ENCODE data around the gene ADGRE1. TPM values are rescaled to one million over a fixed set of nuclear protein-coding genes. Genes with fewer than 3 reads are reported as not detected.

ADGRE1 gene
- polyA plus RNA-seq, 1 donor from 2014 or later: not detected

DNA sequence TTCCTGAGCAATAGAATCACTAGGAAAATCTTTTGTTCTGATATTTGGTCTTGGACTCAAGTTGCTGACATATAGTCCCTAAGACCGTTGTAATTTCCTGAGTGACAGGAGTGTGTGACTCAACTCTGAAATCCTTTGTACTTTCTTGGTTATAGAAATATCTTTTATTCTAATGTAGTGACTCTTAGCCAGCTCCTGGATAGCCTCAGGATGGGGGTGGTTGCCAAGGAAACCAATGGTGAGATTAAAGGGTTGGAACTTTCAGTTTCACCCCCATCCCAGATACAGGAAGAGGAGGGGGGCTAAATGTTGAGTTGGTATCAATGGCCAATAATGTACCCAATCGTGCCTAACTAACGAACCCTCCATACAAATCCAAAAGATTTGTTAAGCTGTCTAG, 92.0 kb downstream of the ADGRE1 start:
- H2AFZ ChIP-seq (ENCODE audit: low read depth, low read length): no peak overlapping the region
- no peaks in the 10 kb centered on the region for H3K79me2 ChIP-seq (replicated peaks; ENCODE audit: insufficient read depth, low read length)
- no peak overlapping the region for H3K4me3 ChIP-seq (ENCODE audit: low read length)
- H3K4me2 ChIP-seq (ENCODE audit: low read length): no peak overlapping the region
- H3F3A ChIP-seq (ENCODE audit: insufficient read depth, low read length, poor library complexity, severe bottlenecking): no peaks in the 10 kb centered on the region
- H3K9me3 ChIP-seq (ENCODE audit: low read length): no peaks in the 10 kb centered on the region
- no peaks in the 10 kb centered on the region for H3K9me2 ChIP-seq (ENCODE audit: insufficient read depth, low read length)
- no peak overlapping the region for H3K27ac ChIP-seq (ENCODE audit: low read length)
- H4K20me1 ChIP-seq (ENCODE audit: insufficient read depth): no peaks in the 10 kb centered on the region
- H3K9ac ChIP-seq (ENCODE audit: low read length): no peak overlapping the region
- no peaks in the 10 kb centered on the region for H3K36me3 ChIP-seq (ENCODE audit: insufficient read depth, low read length)
- TF ChIP-seq RAD21 (conservative IDR thresholded peaks at IDR 0.05) (no peak), SMC3 (conservative IDR thresholded peaks at IDR 0.05; ENCODE audit: poor library complexity) (no peak), EZH2 (IDR thresholded peaks at IDR 0.05; ENCODE audit: borderline replicate concordance, insufficient read depth, low read length, poor library complexity, severe bottlenecking) (no peak), POLR2AphosphoS5 (IDR thresholded peaks at IDR 0.05) (no peak), EP300 (conservative IDR thresholded peaks at IDR 0.05; ENCODE audit: poor library complexity, severe bottlenecking) (no peak), MXI1 (conservative IDR thresholded peaks at IDR 0.05; ENCODE audit: poor library complexity, severe bottlenecking) (no peak), TAF1 (IDR thresholded peaks at IDR 0.05; ENCODE audit: low read depth) (no peak)
- TF ChIP-seq, protein P1, sequence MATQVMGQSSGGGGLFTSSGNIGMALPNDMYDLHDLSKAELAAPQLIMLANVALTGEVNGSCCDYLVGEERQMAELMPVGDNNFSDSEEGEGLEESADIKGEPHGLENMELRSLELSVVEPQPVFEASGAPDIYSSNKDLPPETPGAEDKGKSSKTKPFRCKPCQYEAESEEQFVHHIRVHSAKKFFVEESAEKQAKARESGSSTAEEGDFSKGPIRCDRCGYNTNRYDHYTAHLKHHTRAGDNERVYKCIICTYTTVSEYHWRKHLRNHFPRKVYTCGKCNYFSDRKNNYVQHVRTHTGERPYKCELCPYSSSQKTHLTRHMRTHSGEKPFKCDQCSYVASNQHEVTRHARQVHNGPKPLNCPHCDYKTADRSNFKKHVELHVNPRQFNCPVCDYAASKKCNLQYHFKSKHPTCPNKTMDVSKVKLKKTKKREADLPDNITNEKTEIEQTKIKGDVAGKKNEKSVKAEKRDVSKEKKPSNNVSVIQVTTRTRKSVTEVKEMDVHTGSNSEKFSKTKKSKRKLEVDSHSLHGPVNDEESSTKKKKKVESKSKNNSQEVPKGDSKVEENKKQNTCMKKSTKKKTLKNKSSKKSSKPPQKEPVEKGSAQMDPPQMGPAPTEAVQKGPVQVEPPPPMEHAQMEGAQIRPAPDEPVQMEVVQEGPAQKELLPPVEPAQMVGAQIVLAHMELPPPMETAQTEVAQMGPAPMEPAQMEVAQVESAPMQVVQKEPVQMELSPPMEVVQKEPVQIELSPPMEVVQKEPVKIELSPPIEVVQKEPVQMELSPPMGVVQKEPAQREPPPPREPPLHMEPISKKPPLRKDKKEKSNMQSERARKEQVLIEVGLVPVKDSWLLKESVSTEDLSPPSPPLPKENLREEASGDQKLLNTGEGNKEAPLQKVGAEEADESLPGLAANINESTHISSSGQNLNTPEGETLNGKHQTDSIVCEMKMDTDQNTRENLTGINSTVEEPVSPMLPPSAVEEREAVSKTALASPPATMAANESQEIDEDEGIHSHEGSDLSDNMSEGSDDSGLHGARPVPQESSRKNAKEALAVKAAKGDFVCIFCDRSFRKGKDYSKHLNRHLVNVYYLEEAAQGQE (IDR thresholded peaks at IDR 0.05; ENCODE audit: borderline replicate concordance): no peak
- TF ChIP-seq, protein P2, sequence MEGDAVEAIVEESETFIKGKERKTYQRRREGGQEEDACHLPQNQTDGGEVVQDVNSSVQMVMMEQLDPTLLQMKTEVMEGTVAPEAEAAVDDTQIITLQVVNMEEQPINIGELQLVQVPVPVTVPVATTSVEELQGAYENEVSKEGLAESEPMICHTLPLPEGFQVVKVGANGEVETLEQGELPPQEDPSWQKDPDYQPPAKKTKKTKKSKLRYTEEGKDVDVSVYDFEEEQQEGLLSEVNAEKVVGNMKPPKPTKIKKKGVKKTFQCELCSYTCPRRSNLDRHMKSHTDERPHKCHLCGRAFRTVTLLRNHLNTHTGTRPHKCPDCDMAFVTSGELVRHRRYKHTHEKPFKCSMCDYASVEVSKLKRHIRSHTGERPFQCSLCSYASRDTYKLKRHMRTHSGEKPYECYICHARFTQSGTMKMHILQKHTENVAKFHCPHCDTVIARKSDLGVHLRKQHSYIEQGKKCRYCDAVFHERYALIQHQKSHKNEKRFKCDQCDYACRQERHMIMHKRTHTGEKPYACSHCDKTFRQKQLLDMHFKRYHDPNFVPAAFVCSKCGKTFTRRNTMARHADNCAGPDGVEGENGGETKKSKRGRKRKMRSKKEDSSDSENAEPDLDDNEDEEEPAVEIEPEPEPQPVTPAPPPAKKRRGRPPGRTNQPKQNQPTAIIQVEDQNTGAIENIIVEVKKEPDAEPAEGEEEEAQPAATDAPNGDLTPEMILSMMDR (IDR thresholded peaks at IDR 0.05; ENCODE audit: poor library complexity, severe bottlenecking): no peak
- no peaks in the 10 kb centered on the region for H3K27me3 ChIP-seq (ENCODE audit: insufficient read depth, low read depth, low read length)

DNA sequence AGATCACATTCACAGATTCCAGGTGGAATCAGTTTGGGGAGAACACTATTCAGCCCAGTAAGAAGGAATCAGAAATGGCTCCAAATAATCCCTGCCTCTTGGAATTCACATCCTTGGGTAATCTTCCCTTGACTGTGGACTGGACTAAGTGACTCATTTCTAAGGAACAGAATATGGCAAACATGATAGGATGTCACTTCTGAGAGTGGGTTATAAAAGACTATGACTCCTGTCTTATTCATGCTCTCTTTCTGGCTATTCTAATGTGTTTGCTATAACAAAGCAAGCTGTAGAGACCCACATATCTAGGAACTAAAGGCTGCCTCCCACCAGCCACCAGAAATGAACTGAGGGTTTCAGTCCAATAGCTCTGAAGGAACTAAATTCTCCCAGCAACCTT, 96.1 kb downstream of the ADGRE1 start:
- Histone ChIP-seq H3K9me3 (ENCODE audit: low read length) (peaks cover 5% of the 10 kb centered on the region), H3F3A (ENCODE audit: insufficient read depth, low read length, poor library complexity, severe bottlenecking) (no peaks in the 10 kb centered on the region), H3K79me2 (replicated peaks; ENCODE audit: insufficient read depth, low read length) (no peaks in the 10 kb centered on the region), H3K4me2 (ENCODE audit: low read length) (no peak overlapping the region), H3K36me3 (ENCODE audit: insufficient read depth, low read length) (no peaks in the 10 kb centered on the region), H2AFZ (ENCODE audit: low read depth, low read length) (no peak overlapping the region), H3K27ac (ENCODE audit: low read length) (no peak overlapping the region), H3K9ac (ENCODE audit: low read length) (no peak overlapping the region), H3K27me3 (ENCODE audit: insufficient read depth, low read depth, low read length) (no peaks in the 10 kb centered on the region), H3K9me2 (ENCODE audit: insufficient read depth, low read length) (no peaks in the 10 kb centered on the region), H4K20me1 (ENCODE audit: insufficient read depth) (no peaks in the 10 kb centered on the region), H3K4me3 (ENCODE audit: low read length) (no peak overlapping the region)
- TF ChIP-seq SMC3 (conservative IDR thresholded peaks at IDR 0.05; ENCODE audit: poor library complexity): no peak
- TF ChIP-seq, protein P2 (IDR thresholded peaks at IDR 0.05; ENCODE audit: poor library complexity, severe bottlenecking): no peak
- TF ChIP-seq, protein P1 (IDR thresholded peaks at IDR 0.05; ENCODE audit: borderline replicate concordance): no peak
- TF ChIP-seq EP300 (conservative IDR thresholded peaks at IDR 0.05; ENCODE audit: poor library complexity, severe bottlenecking): no peak
- TF ChIP-seq POLR2AphosphoS5 (IDR thresholded peaks at IDR 0.05): no peak
- TF ChIP-seq TAF1 (IDR thresholded peaks at IDR 0.05; ENCODE audit: low read depth): no peak
- TF ChIP-seq EZH2 (IDR thresholded peaks at IDR 0.05; ENCODE audit: borderline replicate concordance, insufficient read depth, low read length, poor library complexity, severe bottlenecking): no peak
- no peak for TF ChIP-seq MXI1 (conservative IDR thresholded peaks at IDR 0.05; ENCODE audit: poor library complexity, severe bottlenecking)
- no peak for TF ChIP-seq RAD21 (conservative IDR thresholded peaks at IDR 0.05)
